Stimulated activated naive CD8-positive, alpha-beta T cell treated with anti-CD3 and anti-CD28 coated beads, Interleukin-15, Interleukin-2, amounts not matched to agents 100 ng/mL and 50 ng/mL, for 24 hours (primary cell): ENCODE data around the gene UGT1A10.
"Not testable (repeated sequence)": the region's sequence is repeated elsewhere in the genome, so short reads cannot be mapped to it uniquely, and the experiment has no call there.

Source experiments
- H3K27ac Mint-ChIP-seq: one replicate; pipeline ENCODE4 v1.8.0; 2021; ENCODE audit warnings: mild to moderate bottlenecking, mixed read lengths
- H3K27me3 Mint-ChIP-seq: one replicate; pipeline ENCODE4 v1.8.0; 2021; ENCODE audit warnings: mixed read lengths
- H3K36me3 Mint-ChIP-seq: one replicate; pipeline ENCODE4 v1.8.0; 2021; ENCODE audit warnings: low read depth, mixed read lengths
- H3K4me1 Mint-ChIP-seq: one replicate; pipeline ENCODE4 v1.8.0; 2021; ENCODE audit warnings: low read depth, mixed read lengths
- H3K4me3 Mint-ChIP-seq: one replicate; pipeline ENCODE4 v1.8.0; 2021; ENCODE audit warnings: mild to moderate bottlenecking, mixed read lengths
- H3K9me3 Mint-ChIP-seq: one replicate; pipeline ENCODE4 v1.8.0; 2021; ENCODE audit warnings: mixed read lengths

Gene UGT1A10

DNA sequence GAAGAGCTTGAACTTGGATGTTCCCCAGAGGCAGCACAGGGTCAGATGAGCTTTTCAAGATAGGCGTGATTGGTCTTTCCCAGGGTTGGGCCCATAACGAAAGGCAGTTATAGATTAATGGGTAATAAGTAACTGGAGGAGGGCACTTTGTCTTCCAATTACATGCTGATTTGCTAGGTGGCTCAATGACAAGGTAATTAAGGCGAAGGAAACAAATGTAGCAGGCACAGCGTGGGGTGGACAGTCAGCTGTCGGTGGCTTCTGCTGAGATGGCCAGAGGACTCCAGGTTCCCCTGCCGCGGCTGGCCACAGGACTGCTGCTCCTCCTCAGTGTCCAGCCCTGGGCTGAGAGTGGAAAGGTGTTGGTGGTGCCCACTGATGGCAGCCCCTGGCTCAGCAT is 82.3 kb downstream of the UGT1A10 start, which contains the start of gene UGT1A4:
Gene UGT1A4 (plus strand): TSS at position 185 of the 400 bp plus-strand sequence. CDS start 85 bp downstream, at position 270.
- Mint-ChIP-seq H3K27ac (no peak within 1 kb of the TSS), H3K36me3 (no peaks in the 10 kb centered on the region), H3K27me3 (peaks cover 46% of the 10 kb centered on the region), H3K4me3 (no peak within 1 kb of the TSS), H3K9me3 (no peaks in the 10 kb centered on the region), H3K4me1 (no peaks in the 10 kb centered on the region)

DNA sequence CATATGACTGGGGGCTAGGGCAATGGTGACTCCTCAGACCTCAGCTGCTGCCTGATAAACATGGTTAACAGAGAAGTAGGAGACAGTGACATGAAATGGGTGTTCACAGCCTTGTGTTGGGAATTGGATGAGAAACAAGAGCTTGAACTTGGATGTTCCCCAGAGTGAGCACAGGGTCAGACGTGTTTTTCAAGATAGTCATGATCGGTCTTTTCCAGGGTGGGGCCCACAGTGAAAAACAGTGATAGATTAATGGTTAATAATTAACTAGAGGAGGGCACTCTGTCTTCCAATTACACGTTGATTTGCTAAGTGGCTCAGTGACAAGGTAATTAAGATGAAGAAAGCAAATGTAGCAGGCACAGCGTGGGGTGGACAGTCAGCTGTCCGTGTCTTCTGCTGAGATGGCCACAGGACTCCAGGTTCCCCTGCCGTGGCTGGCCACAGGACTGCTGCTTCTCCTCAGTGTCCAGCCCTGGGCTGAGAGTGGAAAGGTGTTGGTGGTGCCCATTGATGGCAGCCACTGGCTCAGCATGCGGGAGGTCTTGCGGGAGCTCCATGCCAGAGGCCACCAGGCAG is 92.6 kb downstream of the UGT1A10 start, which contains the start of gene UGT1A3:
Gene UGT1A3 (plus strand): TSS at position 320 of the 579 bp plus-strand sequence. CDS start 85 bp downstream, at position 405.
- Mint-ChIP-seq H3K27ac (no peak within 1 kb of the TSS), H3K9me3 (no peaks in the 10 kb centered on the region), H3K4me1 (no peaks in the 10 kb centered on the region), H3K27me3 (peaks cover 17% of the 10 kb centered on the region), H3K36me3 (no peaks in the 10 kb centered on the region), H3K4me3 (no peak within 1 kb of the TSS)

DNA sequence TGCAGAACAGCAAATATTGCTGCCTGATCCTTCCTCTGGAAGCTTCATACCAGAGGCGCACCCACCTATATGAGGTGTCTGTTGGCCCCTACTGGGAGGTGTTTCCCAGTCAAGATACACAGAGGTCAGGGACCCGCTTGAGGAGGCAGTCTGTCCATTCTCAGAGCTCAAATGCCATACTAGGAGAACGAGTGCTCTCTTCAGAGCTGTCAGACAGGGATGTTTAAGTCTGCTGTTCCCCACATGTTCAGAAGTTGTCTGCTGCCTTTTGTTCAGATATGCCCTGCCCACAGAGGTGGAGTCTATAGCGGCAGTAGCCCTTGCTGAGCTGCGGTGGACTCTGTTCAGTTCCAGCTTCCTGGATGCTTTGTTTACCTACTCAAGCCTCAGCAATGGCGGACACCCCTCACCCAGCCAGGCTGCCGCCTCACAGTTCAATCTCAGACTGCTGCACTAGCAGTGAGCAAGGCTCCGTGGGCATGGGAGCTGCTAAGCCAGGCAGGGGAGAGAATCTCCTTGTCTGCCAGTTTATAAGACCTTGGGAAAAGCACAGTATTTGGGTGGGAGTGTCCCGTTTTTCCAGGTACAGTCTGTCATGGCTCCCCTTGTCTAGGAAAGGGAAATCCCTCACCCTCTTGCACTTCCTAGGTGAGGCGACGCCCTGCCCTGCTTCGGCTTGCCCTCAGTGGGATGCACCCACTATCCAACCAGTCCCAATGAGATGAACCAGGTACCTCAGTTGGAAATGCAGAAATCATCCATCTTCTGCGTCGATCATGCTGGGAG is 100.8 kb downstream of the UGT1A10 start:
- H3K27ac Mint-ChIP-seq, H3K36me3 Mint-ChIP-seq, H3K9me3 Mint-ChIP-seq, H3K4me1 Mint-ChIP-seq, H3K4me3 Mint-ChIP-seq: not testable (repeated sequence)
- H3K27me3 Mint-ChIP-seq, result peaks cover 36% of the 10 kb centered on the region

DNA sequence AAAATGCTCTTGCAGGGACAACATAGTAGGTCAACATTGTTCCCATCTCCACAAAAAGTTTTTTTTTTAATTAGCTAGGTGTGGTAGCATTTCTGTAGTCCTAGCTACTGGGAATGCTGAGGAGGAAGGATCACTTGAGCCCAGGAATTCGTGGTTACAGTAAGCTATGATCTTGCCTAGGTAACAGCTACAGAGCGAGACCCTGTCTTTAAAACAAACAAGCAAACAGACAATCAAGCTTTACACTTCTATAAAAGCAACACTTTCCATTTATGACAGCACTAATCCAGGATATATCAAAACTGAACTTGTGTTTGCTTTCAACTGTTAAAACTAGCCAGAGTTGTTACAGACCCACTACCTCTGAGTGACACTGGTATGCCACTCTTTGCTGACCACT is 104.6 kb downstream of the UGT1A10 start:
- H3K27ac Mint-ChIP-seq, result no peak overlapping the region
- no peak overlapping the region for H3K4me3 Mint-ChIP-seq
- peaks cover 22% of the 10 kb centered on the region for H3K27me3 Mint-ChIP-seq
- no peaks in the 10 kb centered on the region for H3K9me3 Mint-ChIP-seq
- no peaks in the 10 kb centered on the region for H3K36me3 Mint-ChIP-seq
- H3K4me1 Mint-ChIP-seq, result no peaks in the 10 kb centered on the region

DNA sequence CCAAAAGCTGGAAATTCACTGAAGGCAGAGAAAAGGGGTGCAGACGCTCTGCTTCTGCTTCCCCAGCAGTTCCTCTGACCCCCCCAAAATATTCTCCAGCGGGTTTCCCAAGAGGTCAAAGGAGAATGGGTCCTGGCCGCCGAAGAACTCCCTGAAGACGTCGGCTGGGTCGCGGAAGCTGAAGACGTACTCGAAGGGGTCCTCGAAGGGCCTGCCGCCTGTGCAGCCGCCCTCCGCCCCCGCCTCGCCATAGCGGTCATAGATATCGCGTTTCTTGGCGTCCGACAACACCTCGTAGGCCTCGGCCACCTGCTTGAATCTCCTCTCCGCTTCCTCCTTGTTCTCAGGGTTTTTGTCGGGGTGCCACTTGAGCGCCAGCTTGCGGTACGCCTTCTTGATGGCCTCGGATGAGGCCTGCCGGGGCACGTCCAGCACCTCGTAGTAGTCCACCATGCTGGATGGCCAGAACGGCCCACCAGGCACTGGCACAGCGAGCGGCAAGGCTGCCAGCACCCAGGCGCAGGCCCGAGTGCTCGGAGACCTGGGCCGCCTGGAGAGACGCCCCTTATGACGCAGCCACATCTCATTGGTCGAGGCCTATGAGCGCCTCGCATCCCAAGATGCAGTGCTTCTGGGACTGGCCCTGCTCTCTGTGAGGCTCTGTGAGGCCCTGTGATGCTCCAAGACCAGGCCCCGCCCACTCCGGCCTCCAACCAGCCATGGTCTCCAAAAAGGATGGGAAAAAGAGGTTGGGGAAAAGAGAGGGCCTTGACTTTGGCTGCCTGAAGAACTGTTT is 107.4 kb downstream of the UGT1A10 start:
- Mint-ChIP-seq H3K27me3 (peaks cover 17% of the 10 kb centered on the region), H3K9me3 (no peaks in the 10 kb centered on the region), H3K4me3 (no peak overlapping the region), H3K27ac (no peak overlapping the region), H3K4me1 (no peaks in the 10 kb centered on the region), H3K36me3 (no peaks in the 10 kb centered on the region)

DNA sequence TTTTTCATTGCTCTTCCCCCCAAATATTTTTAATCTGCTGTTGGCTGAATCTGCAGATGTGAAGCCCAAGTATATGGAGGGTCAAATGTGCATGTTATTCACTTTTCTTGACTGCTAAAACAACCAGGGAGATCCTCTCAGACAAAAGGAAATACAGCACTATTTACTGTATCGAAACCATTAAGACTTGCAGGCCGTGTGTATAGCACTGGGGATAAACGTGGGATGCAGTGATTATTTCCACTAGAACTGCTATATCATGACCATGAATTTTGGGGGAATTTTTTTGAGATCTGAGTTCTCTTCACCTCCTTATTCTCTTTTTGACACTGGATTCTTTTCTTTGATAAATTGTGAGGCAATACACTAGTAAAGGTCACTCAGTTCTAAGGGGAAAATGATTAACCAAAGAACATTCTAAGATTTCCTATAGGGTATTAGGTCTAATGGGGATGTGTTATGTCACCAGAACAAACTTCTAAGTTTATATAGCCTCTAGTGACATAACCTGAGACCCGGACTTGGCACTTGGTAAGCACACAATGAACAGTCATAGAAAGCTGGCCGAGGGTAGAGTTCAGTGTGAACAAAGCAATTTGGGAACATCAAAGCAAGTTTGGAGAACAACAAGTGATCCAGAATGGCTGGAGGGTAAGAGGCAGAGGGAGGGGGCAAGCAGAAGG is 109.0 kb downstream of the UGT1A10 start:
- Mint-ChIP-seq H3K9me3 (peaks cover 6% of the 10 kb centered on the region), H3K36me3 (no peaks in the 10 kb centered on the region), H3K27me3 (peaks cover 15% of the 10 kb centered on the region), H3K4me1 (no peaks in the 10 kb centered on the region), H3K4me3 (no peak overlapping the region), H3K27ac (no peak overlapping the region)

DNA sequence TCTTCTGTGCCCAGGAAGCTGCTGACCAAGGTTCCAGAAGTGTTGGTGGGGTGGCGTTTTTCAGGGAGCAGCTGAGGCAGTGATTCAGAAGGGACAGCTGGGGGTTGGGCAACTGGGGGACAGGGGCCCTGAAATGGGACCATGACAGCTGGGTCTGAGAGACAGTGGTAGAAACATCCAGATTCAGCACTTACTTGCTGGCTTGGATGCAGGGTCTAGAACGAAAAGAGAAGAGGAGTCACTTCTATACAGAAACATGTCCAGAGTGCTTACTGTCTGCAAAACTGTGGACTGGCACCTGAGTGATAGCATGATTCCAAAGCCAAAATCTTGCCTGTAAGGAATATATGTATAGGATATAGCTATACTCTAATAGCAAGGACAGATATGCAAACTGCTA is 109.6 kb downstream of the UGT1A10 start:
- H3K9me3 Mint-ChIP-seq, H3K4me3 Mint-ChIP-seq, H3K4me1 Mint-ChIP-seq, H3K36me3 Mint-ChIP-seq, H3K27ac Mint-ChIP-seq: not testable (repeated sequence)
- peaks cover 13% of the 10 kb centered on the region for H3K27me3 Mint-ChIP-seq

DNA sequence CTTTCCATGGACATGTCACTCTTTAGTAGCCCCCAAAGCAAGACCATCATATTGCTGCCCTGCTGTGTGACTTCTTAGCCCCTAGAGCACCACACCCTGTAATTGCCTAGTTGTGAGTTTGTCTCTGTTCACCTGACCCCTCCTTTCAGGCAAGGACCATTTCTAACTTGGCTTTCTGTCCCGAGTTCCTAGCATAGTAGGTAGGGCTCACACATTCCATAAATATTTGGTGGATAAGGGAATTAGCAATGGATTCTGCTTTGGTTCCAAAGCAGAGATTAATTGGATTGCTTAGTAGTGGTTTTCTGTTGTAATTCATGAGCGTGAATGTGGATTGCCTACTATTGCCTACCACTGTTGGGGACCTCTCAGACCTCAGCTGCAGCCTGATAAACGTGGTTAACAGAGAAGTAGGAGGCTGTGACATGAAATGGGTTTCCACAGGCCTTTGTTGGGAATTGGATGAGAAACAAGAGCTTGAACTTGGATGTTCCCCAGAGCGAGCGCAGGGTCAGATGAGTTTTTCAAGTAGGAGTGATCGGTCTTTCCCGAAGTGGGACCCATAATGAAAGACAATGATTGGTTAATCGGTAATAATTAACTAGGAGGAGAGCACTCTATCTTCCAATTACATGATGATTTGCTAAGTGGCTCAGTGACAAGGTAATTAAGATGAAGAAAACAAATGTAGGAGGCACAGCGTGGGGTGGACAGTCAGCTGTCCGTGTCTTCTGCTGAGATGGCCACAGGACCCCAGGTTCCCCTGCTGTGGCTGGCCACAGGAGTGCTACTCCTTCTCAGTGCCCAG is 110.4 kb downstream of the UGT1A10 start:
- peaks cover 13% of the 10 kb centered on the region for H3K27me3 Mint-ChIP-seq
- no peak overlapping the region for H3K27ac Mint-ChIP-seq

DNA sequence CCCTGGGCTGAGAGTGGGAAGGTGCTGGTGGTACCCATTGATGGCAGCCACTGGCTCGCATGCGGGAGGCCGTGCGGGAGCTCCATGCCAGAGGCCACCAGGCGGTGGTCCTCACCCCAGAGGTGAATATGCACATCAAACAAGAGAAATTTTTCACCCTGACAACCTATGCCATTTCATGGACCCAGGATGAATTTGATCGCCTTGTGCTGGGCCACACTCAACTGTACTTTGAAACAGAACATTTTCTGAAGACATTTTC is 111.0 kb downstream of the UGT1A10 start:
- Mint-ChIP-seq H3K36me3 (no peaks in the 10 kb centered on the region), H3K4me3 (no peak overlapping the region), H3K27me3 (peaks cover 13% of the 10 kb centered on the region), H3K4me1 (no peaks in the 10 kb centered on the region), H3K9me3 (peaks cover 11% of the 10 kb centered on the region), H3K27ac (no peak overlapping the region)

More for the DNA sequence above, 110.4 kb downstream of the UGT1A10 start:
- no peak overlapping the region for H3K4me3 Mint-ChIP-seq
- no peaks in the 10 kb centered on the region for H3K4me1 Mint-ChIP-seq
- no peaks in the 10 kb centered on the region for H3K36me3 Mint-ChIP-seq
- H3K9me3 Mint-ChIP-seq, result peaks cover 10% of the 10 kb centered on the region

DNA sequence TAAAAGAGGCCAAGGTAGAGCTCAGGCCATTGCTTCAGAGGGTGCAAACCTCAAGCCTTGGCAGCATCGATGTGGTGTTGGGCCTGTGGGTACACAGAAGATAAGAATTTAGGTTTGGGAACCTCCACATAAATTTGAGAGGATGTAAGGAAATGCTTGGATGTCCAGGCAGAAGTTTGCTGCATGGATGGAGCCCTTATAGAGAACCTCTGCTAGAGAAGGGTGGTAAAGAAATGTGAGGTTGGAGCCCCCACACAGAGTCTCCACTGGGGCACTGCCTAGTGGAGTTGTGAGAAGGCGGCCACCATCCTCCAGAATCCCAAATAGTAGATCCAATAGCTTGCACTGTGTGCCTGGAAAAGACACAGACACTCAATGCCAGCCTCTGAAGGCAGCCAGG is 114.4 kb downstream of the UGT1A10 start:
- peaks cover 11% of the 10 kb centered on the region for H3K9me3 Mint-ChIP-seq
- not testable (repeated sequence) for H3K36me3 Mint-ChIP-seq, H3K4me1 Mint-ChIP-seq, H3K4me3 Mint-ChIP-seq, H3K27ac Mint-ChIP-seq
- H3K27me3 Mint-ChIP-seq, result peaks cover 19% of the 10 kb centered on the region

DNA sequence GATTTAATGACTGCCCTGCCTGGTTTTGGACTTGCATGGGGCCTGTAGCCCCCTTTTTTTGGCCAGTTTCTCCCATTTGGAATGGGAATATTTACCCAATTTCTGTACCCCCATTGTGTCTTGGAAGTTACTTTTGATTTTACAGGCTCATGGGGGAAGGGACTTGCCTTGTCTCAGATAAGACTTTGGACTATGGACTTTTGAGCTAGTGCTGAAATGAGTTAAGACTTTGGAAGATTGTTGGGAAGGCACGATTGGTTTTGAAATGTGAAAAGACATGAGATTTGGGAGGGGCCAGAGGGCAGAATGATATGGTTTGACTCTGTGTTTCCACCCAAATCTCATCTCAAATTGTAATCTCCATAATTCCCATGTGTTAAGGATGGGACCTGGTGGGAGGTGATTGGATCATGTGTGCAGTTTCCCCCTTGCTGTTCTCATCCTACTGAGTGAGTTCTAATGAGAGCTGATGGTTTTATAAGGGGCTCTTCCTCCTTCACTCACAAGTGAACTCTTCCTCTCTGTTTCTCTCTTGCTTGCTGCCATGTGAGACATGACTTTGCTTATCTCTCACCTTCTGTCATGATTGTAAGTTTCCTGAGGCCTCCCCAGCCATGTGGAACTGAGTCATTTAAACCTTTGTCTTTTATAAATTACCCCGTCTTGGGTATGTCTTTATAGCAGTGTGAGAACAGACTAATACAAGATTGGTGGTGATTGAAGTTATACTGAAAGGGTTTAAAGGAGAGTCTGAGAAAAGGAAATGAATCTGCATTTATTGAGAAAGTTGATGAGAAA is 115.2 kb downstream of the UGT1A10 start:
- H3K36me3 Mint-ChIP-seq, H3K4me3 Mint-ChIP-seq, H3K4me1 Mint-ChIP-seq, H3K27ac Mint-ChIP-seq: not testable (repeated sequence)
- H3K27me3 Mint-ChIP-seq, result peaks cover 19% of the 10 kb centered on the region
- peaks cover 11% of the 10 kb centered on the region for H3K9me3 Mint-ChIP-seq

DNA sequence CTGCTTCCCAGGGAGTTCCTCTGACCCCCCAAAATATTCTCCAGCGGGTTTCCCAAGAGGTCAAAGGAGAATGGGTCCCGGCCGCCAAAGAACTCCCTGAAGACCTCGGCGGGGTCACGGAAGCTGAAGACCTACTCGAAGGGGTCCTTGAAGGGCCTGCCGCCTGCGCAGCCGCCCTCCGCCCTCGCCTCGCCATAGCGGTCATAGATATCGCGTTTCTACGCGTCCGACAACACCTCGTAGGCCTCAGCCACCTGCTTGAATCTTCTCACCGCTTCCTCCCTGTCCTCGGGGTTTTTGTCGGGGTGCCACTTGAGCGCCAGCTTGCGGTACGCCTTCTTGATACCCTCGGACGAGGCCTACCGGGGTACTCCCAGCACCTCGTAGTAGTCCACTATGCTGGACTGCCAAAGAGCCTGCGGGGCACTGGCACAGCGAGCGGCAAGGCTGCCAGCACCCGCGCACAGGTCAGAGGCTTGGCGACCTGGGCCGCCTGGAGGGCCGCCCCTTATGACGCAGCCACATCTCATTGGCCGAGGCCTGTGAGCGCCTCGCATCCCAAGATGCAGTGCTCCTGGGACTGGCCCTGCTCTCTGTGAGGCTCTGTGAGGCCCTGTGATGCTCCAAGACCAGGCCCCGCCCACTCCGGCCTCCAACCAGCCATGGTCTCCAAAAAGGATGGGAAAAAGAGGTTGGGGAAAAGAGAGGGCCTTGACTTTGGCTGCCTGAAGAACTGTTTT is 118.8 kb downstream of the UGT1A10 start:
- Mint-ChIP-seq H3K27ac (no peak overlapping the region), H3K4me3 (no peak overlapping the region), H3K9me3 (peaks cover 7% of the 10 kb centered on the region), H3K4me1 (no peaks in the 10 kb centered on the region), H3K27me3 (peaks cover 6% of the 10 kb centered on the region), H3K36me3 (no peaks in the 10 kb centered on the region)

DNA sequence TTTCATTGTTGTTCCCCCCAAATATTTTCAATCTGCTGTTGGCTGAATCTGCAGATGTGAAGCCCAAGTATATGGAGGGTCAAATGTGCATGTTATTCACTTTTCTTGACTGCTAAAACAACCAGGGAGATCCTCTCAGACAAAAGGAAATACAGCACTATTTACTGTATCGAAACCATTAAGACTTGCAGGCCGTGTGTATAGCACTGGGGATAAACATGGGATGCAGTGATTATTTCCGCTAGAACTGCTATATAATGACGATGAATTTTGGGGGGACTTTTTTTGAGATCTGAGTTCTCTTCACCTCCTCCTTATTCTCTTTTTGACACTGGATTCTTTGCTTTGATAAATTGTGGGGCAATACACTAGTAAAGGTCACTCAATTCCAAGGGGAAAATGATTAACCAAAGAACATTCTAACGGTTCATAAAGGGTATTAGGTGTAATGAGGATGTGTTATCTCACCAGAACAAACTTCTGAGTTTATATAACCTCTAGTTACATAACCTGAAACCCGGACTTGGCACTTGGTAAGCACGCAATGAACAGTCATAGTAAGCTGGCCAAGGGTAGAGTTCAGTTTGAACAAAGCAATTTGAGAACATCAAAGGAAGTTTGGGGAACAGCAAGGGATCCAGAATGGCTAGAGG is 120.3 kb downstream of the UGT1A10 start:
- Mint-ChIP-seq H3K36me3 (no peaks in the 10 kb centered on the region), H3K4me3 (no peak overlapping the region), H3K4me1 (no peaks in the 10 kb centered on the region), H3K27me3 (peaks cover 6% of the 10 kb centered on the region), H3K27ac (no peak overlapping the region), H3K9me3 (peaks cover 2% of the 10 kb centered on the region)
